ENCODE data around the gene SRSF8. TPM values are rescaled to one million over a fixed set of nuclear protein-coding genes. Genes with fewer than 3 reads are reported as not detected.

The SRSF8 gene
- total RNA-seq, 2 donors from 2014 or later = 40.4 to 46.1 TPM

DNA sequence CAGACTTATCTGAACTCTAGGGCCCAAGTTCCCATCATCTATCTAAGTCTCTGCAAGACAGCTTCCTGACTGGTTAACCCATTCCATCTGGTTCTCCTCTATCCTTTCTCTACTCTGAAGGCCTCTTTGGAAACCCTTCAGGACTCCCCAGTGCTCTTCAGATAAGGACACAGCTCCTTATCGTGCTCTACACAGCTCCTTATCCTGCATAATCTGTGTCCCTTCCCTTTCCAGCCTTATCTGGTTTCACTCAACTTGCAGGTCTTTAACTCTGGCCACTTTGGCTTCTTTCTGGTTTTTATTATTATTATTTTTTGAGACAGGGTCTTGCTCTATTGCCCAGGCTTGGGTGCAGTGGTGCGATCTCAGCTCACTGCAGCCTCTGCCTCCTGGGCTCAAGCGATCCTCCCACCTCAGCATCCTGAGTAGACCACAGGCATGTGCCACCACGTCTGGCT, 33.5 kb downstream of the SRSF8 start:
- H3K9me3 ChIP-seq = no peaks in the 10 kb centered on the region
- intact Hi-C loops (cut with DNase I) = no loop called here
- H3K27me3 ChIP-seq (replicated peaks; ENCODE audit: insufficient read depth) = no peaks in the 10 kb centered on the region
- H3K36me3 ChIP-seq = no peaks in the 10 kb centered on the region
- DNase-seq (ENCODE audit: low spot score) = no peak
- no peak overlapping the region for H3K27ac ChIP-seq
- no peak overlapping the region for H3K4me3 ChIP-seq
- TF ChIP-seq POLR2AphosphoS5 (IDR thresholded peaks at IDR 0.05) (no peak), POLR2A (IDR thresholded peaks at IDR 0.05) (no peak)
- TF ChIP-seq, protein P1, sequence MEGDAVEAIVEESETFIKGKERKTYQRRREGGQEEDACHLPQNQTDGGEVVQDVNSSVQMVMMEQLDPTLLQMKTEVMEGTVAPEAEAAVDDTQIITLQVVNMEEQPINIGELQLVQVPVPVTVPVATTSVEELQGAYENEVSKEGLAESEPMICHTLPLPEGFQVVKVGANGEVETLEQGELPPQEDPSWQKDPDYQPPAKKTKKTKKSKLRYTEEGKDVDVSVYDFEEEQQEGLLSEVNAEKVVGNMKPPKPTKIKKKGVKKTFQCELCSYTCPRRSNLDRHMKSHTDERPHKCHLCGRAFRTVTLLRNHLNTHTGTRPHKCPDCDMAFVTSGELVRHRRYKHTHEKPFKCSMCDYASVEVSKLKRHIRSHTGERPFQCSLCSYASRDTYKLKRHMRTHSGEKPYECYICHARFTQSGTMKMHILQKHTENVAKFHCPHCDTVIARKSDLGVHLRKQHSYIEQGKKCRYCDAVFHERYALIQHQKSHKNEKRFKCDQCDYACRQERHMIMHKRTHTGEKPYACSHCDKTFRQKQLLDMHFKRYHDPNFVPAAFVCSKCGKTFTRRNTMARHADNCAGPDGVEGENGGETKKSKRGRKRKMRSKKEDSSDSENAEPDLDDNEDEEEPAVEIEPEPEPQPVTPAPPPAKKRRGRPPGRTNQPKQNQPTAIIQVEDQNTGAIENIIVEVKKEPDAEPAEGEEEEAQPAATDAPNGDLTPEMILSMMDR (IDR thresholded peaks at IDR 0.05) = no peak
- no peaks in the 10 kb centered on the region for H3K4me1 ChIP-seq (replicated peaks)
- 96% methylated on average over 4 of the region's 4 CpGs for WGBS

DNA sequence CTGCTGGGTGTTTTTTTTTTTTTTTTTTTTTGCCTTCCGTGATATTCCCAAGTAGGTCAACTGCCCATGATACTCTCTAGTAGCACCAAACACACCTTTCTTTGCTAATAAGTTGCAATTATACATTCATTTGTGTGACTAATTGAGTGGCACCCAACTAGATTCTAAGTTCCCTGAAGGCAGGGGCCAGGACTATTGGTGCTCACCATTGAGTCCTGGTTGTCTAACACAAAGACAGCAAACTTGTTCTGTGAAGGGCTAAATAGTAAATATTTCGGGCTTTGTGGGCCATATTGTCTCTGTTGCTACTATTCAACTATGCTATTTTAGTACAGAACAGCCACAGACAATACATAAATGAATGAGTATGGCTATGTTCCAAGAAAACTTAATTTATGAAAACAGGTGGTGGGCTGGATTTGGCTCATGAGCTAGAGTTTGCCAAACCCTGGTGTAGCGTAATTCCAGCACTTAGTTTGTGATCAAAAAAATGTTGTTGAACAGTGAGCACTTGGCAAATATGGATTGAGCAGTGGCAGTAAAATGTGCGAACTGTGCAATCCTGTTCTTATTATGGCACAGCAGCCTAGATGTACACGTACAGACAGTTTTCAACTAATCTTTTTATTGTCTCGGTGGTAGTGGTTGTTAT, 34.3 kb downstream of the SRSF8 start:
- 66% methylated on average over 6 of the region's 6 CpGs for WGBS
- intact Hi-C loops (cut with DNase I) = no loop called here
- H3K9me3 ChIP-seq = no peaks in the 10 kb centered on the region
- H3K4me3 ChIP-seq = no peak overlapping the region
- H3K27ac ChIP-seq = no peak overlapping the region
- no peaks in the 10 kb centered on the region for H3K4me1 ChIP-seq (replicated peaks)
- no peak for DNase-seq (ENCODE audit: low spot score)
- H3K27me3 ChIP-seq (replicated peaks; ENCODE audit: insufficient read depth) = no peaks in the 10 kb centered on the region
- TF ChIP-seq POLR2AphosphoS5 (IDR thresholded peaks at IDR 0.05) (no peak), POLR2A (IDR thresholded peaks at IDR 0.05) (no peak)
- TF ChIP-seq, protein P1 (IDR thresholded peaks at IDR 0.05) = no peak
- H3K36me3 ChIP-seq = no peaks in the 10 kb centered on the region

DNA sequence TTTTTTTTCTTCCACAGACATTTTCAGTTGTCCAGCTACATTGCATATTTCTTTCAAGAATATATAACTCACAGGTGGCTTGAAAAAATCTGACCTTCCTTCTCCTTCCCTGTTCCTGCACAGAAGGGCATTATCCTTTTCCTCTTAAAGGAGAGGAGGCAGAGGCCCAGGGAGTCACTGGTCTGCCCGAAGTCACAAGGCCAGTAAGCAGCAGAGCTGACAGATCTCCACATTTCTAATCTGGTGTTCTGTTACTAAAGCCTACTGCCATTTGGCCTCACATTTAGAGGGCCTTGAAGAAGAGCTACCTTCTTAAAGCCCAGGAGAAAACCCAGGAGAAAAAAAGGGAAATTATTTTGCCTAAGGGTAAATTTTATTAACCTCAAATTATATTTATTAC, 35.2 kb downstream of the SRSF8 start:
- Histone ChIP-seq H3K4me1 (replicated peaks) (no peaks in the 10 kb centered on the region), H3K4me3 (no peak overlapping the region), H3K36me3 (no peaks in the 10 kb centered on the region), H3K27ac (no peak overlapping the region), H3K27me3 (replicated peaks; ENCODE audit: insufficient read depth) (no peaks in the 10 kb centered on the region), H3K9me3 (no peaks in the 10 kb centered on the region)
- intact Hi-C loops (cut with DNase I) = no loop called here
- DNase-seq (ENCODE audit: low spot score) = no peak
- WGBS = 82% methylated on average over 1 of the region's 1 CpG
- TF ChIP-seq, protein P1 (IDR thresholded peaks at IDR 0.05) = no peak
- no peak for TF ChIP-seq POLR2AphosphoS5 (IDR thresholded peaks at IDR 0.05)
- no peak for TF ChIP-seq POLR2A (IDR thresholded peaks at IDR 0.05)

DNA sequence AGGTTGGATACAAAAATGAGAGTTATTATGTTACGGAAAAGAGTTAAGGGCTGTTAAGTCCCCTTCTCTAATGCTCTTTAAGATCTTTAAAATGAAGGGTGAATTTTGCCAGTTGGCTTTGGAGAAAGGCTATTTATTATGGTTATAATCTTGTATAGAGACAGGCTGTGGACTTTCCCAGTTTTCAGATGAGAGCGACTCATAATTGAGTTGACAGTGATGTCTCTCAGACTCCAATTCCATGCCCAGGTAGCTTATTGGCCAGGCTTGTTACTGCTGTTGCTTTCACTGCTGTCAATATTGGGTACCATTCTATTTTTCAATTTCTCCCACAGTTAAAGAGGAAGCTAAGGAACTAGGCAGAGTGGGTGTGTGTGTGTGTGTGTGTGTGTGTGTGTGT, 36.0 kb downstream of the SRSF8 start:
- 96% methylated on average over 2 of the region's 2 CpGs for WGBS
- Histone ChIP-seq H3K36me3 (no peaks in the 10 kb centered on the region), H3K9me3 (no peaks in the 10 kb centered on the region), H3K4me3 (no peak overlapping the region), H3K27ac (no peak overlapping the region), H3K27me3 (replicated peaks; ENCODE audit: insufficient read depth) (no peaks in the 10 kb centered on the region), H3K4me1 (replicated peaks) (no peaks in the 10 kb centered on the region)
- DNase-seq (ENCODE audit: low spot score) = no peak
- TF ChIP-seq POLR2A (IDR thresholded peaks at IDR 0.05) = no peak
- no peak for TF ChIP-seq POLR2AphosphoS5 (IDR thresholded peaks at IDR 0.05)
- TF ChIP-seq, protein P1 (IDR thresholded peaks at IDR 0.05) = no peak
- intact Hi-C loops (cut with DNase I) = no loop called here

DNA sequence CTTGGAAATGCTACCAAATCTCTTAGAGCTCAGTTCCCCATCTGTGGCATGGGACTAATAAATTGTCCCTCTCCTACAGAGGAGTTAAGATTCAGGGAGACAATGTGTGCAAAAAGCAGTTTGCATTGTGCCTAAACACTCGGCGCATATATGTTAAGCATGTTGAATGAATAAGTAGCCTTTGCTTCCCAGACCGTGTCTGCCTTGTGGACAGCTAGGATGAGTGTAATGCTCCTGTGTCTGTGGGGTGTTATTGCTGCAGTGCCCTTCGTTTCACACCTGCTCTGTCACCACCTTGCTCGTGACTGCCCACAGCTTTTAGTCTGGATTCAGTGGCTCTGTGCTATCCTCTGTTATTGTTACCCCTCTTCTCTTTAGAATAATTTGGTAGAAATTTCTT, 37.0 kb downstream of the SRSF8 start:
- intact Hi-C loops (cut with DNase I) = no loop called here
- no peaks in the 10 kb centered on the region for H3K9me3 ChIP-seq
- no peak for DNase-seq (ENCODE audit: low spot score)
- H3K4me3 ChIP-seq = no peak overlapping the region
- H3K27me3 ChIP-seq (replicated peaks; ENCODE audit: insufficient read depth) = no peaks in the 10 kb centered on the region
- no peak for TF ChIP-seq POLR2AphosphoS5 (IDR thresholded peaks at IDR 0.05)
- TF ChIP-seq POLR2A (IDR thresholded peaks at IDR 0.05) = no peak
- TF ChIP-seq, protein P1 (IDR thresholded peaks at IDR 0.05) = no peak
- 90% methylated on average over 5 of the region's 5 CpGs for WGBS
- H3K27ac ChIP-seq = no peak overlapping the region
- no peaks in the 10 kb centered on the region for H3K36me3 ChIP-seq
- H3K4me1 ChIP-seq (replicated peaks) = no peaks in the 10 kb centered on the region

Data from prostate gland (tissue), 2 donors.